Ramos (cell line): ENCODE data around the gene CAMK2A.

Experiments
- in situ Hi-C: fragments of 300-500 bp; cut with MboI; formaldehyde crosslinking; loops from one replicate; pipeline ENCODE4 v1.14.3; 2022; ENCODE audit warnings: low sequenced_read_pairs; ENCODE audit not compliant: unreplicated experiment

The CAMK2A gene

DNA sequence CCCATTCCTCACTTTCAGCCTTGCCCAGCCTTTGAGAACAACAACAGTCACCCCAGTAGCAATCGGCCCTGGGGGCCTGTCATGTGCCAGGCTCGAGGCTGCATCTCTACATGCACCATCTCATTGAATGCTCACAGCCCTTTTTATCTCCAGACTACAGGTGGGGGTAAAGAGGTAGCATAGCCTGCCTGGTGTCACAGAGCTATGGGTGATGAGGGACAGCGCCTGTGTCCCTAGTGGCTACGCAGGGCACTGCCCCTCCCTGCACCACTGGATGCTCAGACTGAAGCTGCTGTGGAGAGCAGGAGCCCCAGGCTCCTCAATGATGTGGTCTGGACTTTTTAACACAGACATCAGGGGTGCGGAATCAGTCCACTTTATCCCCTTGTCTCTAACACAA lies 2.8 kb downstream of the CAMK2A start:
- in situ Hi-C loops: no loop called here

DNA sequence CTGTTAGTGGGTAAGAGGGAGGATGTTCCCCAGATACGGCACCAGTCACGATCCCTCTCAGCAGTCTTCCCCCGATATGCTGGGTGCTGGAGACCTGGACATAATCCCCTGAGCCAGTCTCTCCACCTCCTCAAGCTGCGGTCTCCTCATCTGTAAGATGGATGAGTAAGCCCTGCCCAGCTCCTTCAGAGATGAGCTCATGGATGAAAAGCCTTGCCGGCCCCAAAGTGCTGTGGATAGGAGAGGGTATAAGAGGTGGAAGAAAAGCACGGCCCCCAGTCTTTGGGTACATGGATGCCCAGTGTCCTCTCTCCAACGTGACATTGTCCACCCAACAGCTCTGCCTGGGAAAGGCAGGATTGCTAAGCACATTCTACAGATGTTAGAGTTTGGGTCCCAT lies 4.5 kb downstream of the CAMK2A start:
- in situ Hi-C loops: no loop called here

DNA sequence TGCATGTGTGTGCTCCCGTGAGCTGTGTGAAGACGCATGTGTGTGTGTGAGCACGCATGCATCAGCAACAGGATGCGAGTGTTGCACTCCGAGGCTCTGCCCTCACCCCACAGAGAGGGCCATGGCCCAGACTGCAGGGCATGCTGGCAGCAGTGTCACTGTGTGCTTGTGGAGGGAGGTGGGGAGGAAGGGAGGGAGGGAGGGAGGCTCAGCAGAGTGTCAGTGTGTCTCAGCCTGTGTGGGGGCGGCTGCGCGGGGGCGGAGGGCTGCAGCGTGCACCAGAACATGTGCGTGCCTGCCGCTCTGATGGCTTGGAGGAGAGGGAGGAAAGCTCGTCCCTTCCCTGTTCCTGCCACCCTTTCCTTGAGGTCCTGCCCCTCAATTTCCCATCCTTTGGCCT lies 5.3 kb downstream of the CAMK2A start:
- in situ Hi-C loops: no loop called here

DNA sequence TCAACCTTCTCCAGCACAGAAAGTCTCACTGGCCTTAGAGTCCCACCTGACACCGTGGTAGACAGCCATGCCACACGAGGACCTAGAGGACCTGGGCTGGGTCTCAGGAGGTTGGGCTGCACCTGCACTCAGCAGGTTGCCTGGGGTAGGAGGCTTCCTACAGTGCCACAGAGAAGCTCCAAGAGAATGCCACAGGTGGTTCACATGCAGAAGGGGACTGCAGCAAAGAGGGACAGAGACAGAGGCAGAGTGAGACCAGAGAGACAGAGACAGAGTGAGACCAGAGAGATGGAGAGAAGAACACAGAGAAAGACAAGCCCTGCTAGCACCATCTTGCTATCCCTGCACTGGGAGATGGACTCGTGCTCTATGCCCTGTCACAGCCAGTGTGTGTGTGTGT lies 5.7 kb downstream of the CAMK2A start:
- in situ Hi-C loops: no loop called here

DNA sequence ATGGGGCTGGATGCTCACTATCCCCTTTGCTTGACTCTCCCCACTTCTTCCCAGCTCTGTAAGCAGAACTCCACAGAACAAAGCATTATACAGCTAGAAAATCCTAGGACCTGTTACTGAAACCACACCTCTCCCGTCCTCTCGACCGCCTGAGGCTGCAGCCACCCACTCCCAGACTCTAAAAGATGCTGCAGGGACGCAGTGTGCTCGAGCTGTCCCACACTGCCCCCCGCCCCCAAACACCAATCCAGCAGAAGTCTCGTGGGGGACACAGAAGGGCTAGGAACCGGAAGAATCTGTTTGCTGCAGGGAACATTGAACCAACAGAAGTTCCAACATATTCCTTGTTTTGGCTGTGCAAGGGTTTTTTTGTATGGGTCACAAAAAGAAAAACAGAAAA lies 7.6 kb downstream of the CAMK2A start:
- in situ Hi-C loops: no loop called here

DNA sequence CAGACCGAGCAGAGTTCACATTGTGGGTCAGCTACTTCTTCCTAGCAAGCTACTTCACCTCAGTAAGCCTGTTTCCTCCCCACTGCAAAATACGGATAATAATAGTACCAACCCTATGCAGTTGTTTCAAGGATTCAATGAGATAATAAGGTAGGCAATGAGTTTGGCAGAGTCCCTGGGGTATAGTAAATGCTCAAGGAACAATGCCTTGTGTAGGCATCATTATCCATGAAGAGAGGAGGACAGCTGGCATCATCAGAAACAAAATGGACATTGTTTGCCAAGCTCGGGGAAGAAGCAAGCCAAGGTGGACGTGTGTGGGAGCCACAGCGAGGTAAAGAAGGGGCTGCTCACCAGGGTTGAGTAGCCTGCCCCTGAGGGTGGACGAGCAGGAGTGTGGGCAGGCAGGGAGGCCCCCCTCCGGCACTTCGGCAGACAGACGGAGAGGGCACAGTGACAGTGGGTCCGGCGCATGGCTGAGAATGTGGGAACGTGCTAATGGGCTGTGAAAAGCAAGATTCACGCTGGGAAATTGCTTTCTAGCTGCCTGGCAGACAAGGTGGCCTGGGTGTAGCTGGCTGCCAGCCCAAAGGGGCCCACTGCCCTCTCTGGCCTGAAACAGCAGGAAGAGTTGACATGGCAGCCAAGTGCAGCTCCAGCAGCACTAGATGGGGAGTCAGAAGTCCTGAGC lies 10.1 kb downstream of the CAMK2A start:
- in situ Hi-C loops: no loop called here

DNA sequence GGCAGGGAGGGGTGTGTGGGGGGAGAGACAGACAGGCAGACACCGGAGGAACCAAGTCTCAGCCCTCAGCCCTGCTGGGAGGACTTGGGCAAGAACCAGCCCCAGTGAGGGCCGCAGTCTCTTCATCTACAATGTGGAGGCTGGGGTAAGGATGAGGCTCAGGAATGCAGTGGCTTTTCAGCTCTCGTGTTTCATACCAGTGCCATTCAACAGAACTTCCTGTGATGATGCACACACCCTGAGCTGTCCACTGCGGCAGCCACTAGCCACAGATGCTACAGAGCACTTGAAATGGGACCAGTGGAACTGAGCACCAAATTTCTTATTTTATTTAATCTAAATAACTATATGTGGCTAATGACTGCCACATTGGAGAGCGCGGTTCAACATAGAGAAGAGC lies 10.7 kb downstream of the CAMK2A start:
- in situ Hi-C loops: no loop called here

DNA sequence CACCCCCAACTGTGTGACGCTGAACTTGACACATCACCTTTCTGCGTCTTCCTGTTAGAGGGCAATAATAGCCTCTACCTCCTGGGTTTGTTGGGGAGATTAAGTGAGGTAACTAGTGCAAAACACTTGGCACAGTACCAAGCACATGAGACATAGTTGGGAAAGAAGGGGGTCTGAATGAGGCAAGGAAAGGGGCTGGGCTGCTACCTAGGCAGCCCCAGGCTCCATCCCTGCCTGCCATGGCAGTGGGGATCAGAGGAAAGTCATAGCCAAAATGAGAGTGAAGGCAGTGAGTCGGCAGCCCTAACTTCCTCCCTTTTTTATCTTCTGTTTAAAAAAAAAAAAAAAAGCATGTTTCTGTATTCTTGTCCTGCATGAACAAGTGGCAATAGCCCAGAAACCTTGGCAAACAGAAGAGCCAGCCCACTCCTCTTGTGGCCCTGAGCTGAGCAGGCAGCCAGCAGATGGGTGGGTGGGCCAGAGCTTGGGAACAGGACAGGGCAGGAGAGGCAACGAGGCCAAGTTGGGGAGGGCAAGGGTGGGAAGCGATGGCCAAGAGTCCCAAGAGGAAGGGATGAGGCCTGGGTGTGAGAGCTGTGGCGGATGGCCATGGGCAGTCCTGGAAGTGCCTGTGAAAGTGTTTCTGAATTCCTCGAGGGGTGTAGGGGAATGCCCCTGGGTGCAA lies 11.4 kb downstream of the CAMK2A start:
- in situ Hi-C loops: no loop called here

DNA sequence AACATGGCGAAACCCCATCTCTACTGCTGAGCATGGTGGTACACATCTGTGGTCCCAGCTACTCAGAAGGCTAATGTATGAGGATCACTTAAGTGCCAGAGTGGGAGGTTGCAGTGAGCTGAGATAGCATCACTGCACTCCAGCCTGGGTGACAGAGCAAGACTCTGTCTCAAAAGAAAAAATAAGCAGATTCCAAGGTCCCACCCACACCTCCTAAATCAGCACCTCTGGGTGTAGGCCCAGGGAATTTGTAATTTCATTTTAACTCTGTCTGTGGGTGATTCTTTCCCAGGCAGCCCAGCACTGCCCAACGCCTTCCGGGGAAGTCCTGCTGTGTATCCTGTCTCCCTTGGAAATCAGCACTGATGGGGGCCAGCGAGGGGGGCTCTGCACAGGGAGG lies 12.5 kb downstream of the CAMK2A start:
- in situ Hi-C loops: no loop called here

DNA sequence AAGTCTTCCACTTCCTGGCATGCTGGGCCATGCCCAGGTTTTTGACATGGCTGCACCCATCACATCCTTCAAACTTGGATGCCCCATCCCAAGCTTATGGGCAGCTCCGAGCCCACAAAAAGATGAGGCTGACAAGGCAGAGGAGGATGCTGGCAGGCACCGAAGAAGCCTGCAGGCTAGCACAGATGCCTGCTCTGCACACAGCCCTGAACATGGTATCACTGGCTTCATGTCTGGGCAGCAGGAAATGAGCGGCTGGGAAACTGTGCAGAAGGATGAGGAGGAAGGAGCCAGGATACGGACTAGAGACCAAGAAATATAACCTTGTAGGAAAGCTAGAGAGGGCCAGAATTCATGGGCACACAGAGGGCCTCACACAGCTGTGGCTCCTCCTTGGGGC lies 14.8 kb downstream of the CAMK2A start:
- in situ Hi-C loops: no loop called here

DNA sequence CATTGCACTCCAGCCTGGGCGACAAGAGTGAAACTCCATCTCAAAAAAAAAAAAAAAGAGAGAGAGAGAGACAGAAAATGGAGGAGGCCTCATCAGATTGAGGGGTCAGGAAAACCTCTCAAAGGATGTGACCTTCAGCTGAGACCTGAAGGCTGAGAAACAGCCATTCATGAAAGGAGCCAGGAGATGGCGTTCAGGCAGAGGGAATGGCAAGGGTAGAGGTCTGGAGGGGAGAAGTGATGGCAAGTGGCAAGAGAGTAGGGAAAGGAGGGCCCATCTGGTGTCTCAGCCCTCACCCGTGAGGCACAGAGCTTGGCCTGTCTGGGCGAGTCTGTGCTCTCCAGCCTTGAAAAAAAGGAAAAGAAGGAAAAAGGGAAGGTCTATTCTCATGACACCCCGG lies 17.0 kb downstream of the CAMK2A start:
- in situ Hi-C loops: no loop called here

DNA sequence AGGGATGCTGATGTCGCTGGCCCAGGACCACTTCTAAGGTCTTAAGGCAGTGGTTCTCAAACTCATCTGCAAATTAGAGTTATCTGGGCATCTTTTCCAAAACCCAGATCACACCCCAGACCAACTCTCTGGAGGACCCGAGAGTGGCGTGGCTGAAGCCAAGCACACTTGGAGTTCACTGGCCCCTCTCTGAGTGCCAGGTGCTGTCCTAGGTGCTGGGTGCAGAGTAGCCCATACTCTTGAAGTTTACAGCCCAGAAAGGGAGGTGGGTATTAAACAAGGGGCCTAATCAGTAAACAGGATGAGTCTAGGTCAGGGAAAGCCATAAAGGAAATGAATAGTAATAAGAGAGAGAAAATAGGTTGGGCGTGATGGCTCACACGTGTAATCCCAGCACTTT lies 17.6 kb downstream of the CAMK2A start:
- in situ Hi-C loops: no loop called here

DNA sequence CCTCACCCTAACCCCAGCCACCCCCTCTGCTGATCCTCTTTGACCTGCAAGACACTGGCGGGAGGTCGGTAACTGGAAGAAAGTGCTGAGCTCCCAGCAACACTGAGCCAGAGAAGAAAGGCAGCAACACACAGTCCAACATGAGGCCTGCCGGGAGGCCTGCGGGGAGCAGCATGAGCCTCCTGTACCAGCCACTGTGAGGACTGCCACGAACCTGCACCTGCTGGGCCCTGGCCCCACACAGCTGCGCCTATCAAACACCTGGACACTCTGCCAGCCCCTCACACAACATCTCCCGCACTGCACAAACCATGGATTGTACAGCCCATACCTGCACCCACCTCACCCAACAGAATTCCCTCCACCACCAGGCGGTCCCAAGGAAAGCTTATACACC lies 18.3 kb downstream of the CAMK2A start:
- in situ Hi-C loops: no loop called here

DNA sequence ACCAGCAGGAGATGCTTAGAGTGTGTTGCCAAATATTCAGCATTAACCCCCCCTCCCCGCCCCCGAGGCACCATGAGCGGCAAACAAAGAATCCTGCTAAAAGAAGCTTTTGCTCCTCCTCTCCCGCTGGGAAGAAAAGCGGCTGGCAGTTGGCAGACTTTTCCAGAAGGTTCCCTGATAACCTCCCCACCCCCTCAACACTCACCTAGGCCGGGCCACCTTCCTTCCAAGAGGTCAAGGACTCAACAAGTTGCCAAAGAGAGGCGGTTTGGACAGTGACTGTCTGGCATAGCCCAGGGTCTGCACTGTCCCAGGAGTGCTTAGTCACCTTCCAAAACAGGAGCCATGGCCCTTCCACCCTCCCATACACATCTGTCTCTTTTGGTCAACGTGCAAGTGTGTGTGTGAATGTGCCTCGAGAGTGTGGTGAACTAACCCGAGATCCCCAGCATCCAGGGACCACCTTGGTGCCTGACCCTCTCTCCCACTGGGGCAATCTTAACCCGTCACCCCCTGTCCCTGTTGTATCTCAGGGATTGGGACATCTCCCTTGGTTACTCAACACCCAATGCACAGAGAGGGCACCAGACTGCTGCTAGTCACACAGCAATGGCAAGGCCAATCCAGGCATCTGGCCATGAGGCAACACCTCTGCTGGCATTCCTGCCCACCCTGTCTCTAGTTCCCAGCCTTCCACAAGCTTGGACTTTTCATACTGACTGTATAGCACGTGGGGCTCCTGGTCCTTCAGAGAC lies 18.9 kb downstream of the CAMK2A start:
- in situ Hi-C loops: no loop called here

DNA sequence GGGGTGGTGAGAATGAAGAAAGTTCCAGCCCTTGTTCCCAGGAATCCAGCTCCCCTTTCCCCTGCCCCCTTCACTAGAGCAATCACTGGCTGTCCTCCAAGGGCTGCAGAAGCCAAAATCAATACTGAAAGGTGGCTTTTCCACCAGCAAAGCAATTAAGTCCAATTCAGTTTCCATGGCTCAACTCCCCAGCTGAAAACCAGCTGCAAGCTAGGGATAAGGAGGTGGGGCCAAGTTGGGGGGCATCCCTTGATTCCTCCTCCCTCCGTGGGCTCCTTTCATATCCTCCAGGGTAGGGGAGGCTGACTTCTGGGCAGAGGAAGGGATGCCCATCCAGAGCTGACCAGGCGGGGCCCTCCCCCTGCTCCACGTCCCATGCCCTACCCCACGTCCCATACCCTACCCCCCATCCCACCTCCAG lies 22.7 kb downstream of the CAMK2A start:
- in situ Hi-C loops: no loop called here

DNA sequence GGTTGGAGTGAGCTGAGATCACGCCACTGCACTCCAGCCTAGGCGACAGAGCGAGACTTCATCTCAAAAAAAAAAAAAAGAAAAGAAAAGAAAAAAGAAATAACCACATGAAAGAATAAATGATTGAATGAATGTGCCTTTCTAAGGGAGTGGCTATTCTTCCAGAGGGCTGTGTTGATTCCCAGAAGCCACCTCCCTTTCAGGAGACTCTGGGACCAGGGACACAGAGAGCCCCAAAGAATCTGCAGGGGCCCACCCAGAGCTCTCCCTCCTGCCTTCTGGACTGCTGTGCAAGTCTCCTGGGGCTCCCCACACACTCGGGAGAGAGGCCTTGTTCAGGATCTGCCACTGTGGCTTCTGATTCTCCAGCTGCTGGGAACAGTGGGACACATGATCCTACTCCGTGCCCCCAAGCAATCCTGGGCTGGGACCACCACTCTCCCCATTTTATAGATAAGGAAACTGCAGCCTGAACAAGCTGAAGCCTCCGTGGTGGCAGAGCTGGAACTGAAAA lies 23.6 kb downstream of the CAMK2A start:
- in situ Hi-C loops: no loop called here

DNA sequence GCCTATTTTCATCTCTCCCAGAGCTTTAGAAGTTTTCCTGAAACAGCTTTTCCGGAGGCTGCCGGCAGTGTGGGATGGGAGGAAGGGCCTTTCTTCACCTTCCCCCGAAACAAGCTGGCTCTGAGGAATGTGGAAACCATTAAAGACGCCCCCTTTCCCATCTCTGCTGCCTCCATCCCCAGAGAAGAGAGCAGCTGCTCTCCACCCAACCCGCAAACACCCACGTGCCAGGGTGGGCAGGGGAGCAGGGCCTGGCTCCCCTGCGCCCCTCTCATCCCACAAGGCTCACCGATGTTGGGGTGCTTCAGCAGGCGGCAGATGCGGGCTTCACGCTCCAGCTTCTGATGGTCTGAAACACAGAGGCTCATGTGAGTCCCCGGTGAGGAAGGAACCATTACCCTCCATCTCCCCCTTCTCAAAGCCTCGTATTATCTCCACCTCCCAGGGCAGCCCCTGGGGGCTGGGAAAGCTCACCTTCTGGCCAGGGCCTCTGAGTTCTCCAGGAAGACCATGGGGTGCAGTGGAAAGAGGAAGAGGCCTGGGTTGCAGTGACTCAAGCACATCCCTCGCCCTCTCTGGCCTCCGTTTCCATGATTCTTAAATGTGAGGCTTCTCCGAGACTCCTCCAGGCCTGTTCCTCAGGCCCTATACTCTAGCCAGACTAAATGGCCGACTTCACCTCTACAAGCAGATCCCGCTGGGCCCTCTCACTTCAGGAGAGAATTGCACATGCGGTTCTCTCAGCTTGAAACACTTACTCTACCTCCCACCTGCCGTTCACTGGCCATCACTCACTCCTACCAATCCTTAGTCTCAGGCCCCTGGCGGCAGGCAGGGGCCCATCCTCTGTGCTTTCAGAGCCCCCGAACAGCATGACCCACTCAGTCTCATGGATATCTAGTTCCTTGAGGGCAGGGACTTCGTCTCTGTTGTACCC lies 24.6 kb downstream of the CAMK2A start:
- in situ Hi-C loops: no loop called here

DNA sequence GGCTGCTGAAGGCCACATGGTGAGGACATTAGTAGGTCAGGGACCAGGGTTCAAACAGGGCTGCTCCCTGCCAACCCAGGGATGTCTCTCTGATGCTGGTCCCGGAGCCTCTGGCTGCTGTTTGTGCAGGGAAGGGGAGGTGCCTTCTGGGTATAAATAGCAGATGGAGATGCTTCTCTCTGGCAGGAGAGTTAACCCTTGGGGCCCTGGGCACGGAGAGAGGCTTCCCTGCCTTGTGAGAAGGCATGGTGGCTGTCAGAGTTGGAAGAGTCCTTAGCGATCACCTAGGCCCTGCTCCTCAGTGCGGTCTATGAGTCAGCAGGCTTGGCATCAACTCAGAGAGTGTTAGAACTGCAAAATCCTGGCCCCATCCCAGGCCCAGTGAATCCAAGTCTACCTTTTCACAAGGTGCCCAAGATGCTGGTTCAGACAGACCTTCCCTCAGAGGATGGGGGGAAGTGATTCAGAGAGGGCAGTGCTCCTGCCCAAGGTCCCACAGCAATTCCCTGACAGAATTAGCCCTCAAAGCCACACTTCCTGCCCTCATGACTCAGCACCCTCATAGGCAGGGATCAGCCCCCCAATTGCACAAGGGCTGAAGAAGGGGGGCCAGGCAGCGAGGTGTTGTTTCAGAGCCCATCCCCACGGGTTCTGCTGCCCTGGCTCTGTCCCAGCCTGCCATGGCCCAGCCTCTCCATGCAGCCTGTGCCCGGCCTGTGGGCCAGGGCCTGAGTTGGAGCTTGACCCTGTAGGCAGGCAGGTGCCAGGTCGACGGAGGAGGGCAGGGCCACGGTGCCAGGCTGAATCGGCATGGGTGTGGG lies 25.6 kb downstream of the CAMK2A start:
- in situ Hi-C loops: no loop called here

DNA sequence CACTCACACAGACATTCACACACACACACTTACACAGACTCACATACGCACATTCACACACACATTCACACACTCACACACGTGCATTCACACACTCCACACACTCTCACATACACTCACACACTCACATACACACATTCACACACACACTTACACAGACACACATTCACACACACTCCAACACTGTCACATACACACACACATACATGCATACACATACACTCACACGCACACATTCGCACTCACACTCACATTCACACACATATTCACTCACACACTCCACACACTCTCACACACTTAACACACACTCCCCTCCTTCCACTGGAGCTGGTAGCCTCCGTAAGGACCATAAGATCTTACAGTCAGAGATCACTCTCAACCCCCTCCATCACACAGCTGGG lies 26.2 kb downstream of the CAMK2A start:
- in situ Hi-C loops: no loop called here
